ENCODE results near the gene SUPT3H. TPM values are rescaled to one million over a fixed set of nuclear protein-coding genes. Genes with fewer than 3 reads are reported as not detected.

The SUPT3H gene
- total and polyA plus RNA-seq, 4 donors: 2.3 to 9.4 (median 5.8) TPM

GRCh38 chr6:44949596-44950201 lies 428.0 kb downstream of the SUPT3H start:
- peaks cover 0 to 3% of the 10 kb centered on the region in 2 donors for H3K36me3 ChIP-seq (ENCODE audit: control insufficient read depth in 1 of 2, insufficient read depth in 2 of 2, low read length in 1 of 2)
- DNase-seq: no peak
- intact Hi-C loops (cut with DNase I): no loop called here
- ATAC-seq (ENCODE audit: low FRiP score): no peak
- H3K4me3 ChIP-seq (ENCODE audit: low read length in 2 of 2): no peak overlapping the region
- H3K27ac ChIP-seq (ENCODE audit: low read depth in 1 of 2, low read length in 2 of 2): no peak overlapping the region
- no peaks in the 10 kb centered on the region for H3K4me1 ChIP-seq (ENCODE audit: control insufficient read depth in 1 of 2, insufficient read depth in 2 of 2, low read length in 2 of 2)
- H3K27me3 ChIP-seq (ENCODE audit: control insufficient read depth in 1 of 2, insufficient read depth in 2 of 2, low read length in 1 of 2): no peaks in the 10 kb centered on the region
- H3K9me3 ChIP-seq (ENCODE audit: control insufficient read depth, low read length): peaks cover 1% of the 10 kb centered on the region

GRCh38 chr6:44943541-44943940 lies 434.2 kb downstream of the SUPT3H start:
- H3K4me1 ChIP-seq (ENCODE audit: control insufficient read depth in 1 of 2, insufficient read depth in 2 of 2, low read length in 2 of 2): no peaks in the 10 kb centered on the region
- ATAC-seq (ENCODE audit: low FRiP score): no peak

GRCh38 chr6:44942798-44943197 lies 434.9 kb downstream of the SUPT3H start:
- intact Hi-C loops (cut with DNase I): no loop called here
- Histone ChIP-seq H3K4me3 (ENCODE audit: low read length in 2 of 2) (no peak overlapping the region), H3K36me3 (ENCODE audit: control insufficient read depth in 1 of 2, insufficient read depth in 2 of 2, low read length in 1 of 2) (no peaks in the 10 kb centered on the region), H3K27ac (ENCODE audit: low read depth in 1 of 2, low read length in 2 of 2) (no peak overlapping the region), H3K9me3 (ENCODE audit: control insufficient read depth, low read length) (no peaks in the 10 kb centered on the region), H3K27me3 (ENCODE audit: control insufficient read depth in 1 of 2, insufficient read depth in 2 of 2, low read length in 1 of 2) (no peaks in the 10 kb centered on the region), H3K4me1 (ENCODE audit: control insufficient read depth in 1 of 2, insufficient read depth in 2 of 2, low read length in 2 of 2) (no peaks in the 10 kb centered on the region)
- 94% methylated on average over 1 of the region's 1 CpG for WGBS, 2 donors
- ATAC-seq (ENCODE audit: low FRiP score) (no peak), DNase-seq (no peak)

More at GRCh38 chr6:44943541-44943940, 434.2 kb downstream of the SUPT3H start:
- Histone ChIP-seq H3K4me3 (ENCODE audit: low read length in 2 of 2) (no peak overlapping the region), H3K9me3 (ENCODE audit: control insufficient read depth, low read length) (no peaks in the 10 kb centered on the region), H3K27me3 (ENCODE audit: control insufficient read depth in 1 of 2, insufficient read depth in 2 of 2, low read length in 1 of 2) (no peaks in the 10 kb centered on the region), H3K36me3 (ENCODE audit: control insufficient read depth in 1 of 2, insufficient read depth in 2 of 2, low read length in 1 of 2) (no peaks in the 10 kb centered on the region), H3K27ac (ENCODE audit: low read depth in 1 of 2, low read length in 2 of 2) (no peak overlapping the region)
- intact Hi-C loops (cut with DNase I): no loop called here
- no peak for DNase-seq
- 62 to 73% methylated on average over 3 of the region's 3 CpGs for WGBS, 2 donors

DNA sequence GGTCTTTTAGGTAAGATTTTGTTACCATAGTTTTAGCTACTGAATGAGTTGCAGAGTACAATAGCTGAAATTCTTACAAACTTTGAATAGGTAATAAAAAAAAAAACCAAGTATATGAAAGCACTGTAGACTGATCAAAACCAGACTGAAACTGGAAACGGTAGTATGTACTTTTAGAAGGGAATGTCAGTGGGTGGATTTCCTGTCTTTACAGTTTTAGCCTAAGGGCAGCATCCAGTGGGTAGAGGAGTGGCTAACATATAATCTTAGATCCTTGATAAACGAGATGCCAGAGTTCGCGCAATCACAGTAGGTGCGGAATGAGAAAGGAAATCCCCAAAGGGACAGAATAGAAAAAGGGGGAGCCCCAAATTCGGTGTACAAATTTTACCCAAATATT lies 435.5 kb downstream of the SUPT3H start:
- DNase-seq: no peak
- Histone ChIP-seq H3K36me3 (ENCODE audit: control insufficient read depth in 1 of 2, insufficient read depth in 2 of 2, low read length in 1 of 2) (no peaks in the 10 kb centered on the region), H3K4me1 (ENCODE audit: control insufficient read depth in 1 of 2, insufficient read depth in 2 of 2, low read length in 2 of 2) (no peaks in the 10 kb centered on the region), H3K9me3 (ENCODE audit: control insufficient read depth, low read length) (no peaks in the 10 kb centered on the region), H3K27me3 (ENCODE audit: control insufficient read depth in 1 of 2, insufficient read depth in 2 of 2, low read length in 1 of 2) (no peaks in the 10 kb centered on the region), H3K4me3 (ENCODE audit: low read length in 2 of 2) (no peak overlapping the region), H3K27ac (ENCODE audit: low read depth in 1 of 2, low read length in 2 of 2) (no peak overlapping the region)
- no peak for ATAC-seq (ENCODE audit: low FRiP score)
- intact Hi-C loops (cut with DNase I): no loop called here
- 80 to 86% methylated on average over 6 of the region's 6 CpGs for WGBS, 2 donors

- H3K36me3 ChIP-seq (ENCODE audit: control insufficient read depth in 1 of 2, insufficient read depth in 2 of 2, low read length in 1 of 2): no peaks in the 10 kb centered on the region
- no peaks in the 10 kb centered on the region for H3K9me3 ChIP-seq (ENCODE audit: control insufficient read depth, low read length)
- H3K4me3 ChIP-seq (ENCODE audit: low read length in 2 of 2): no peak overlapping the region
- no peak overlapping the region for H3K27ac ChIP-seq (ENCODE audit: low read depth in 1 of 2, low read length in 2 of 2)
- H3K4me1 ChIP-seq (ENCODE audit: control insufficient read depth in 1 of 2, insufficient read depth in 2 of 2, low read length in 2 of 2): no peaks in the 10 kb centered on the region
- H3K27me3 ChIP-seq (ENCODE audit: control insufficient read depth in 1 of 2, insufficient read depth in 2 of 2, low read length in 1 of 2): no peaks in the 10 kb centered on the region
- 97 to 100% methylated on average over 1 of the region's 1 CpG for WGBS, 2 donors
- intact Hi-C loops (cut with DNase I): no loop called here
- DNase-seq (no peak), ATAC-seq (ENCODE audit: low FRiP score) (no peak)
Observed at GRCh38 chr6:44940367-44940766, 437.4 kb downstream of the SUPT3H start.

- ATAC-seq (ENCODE audit: low FRiP score) (no peak), DNase-seq (no peak)
- intact Hi-C loops (cut with DNase I): no loop called here
- no peak overlapping the region for H3K27ac ChIP-seq (ENCODE audit: low read depth in 1 of 2, low read length in 2 of 2)
- H3K36me3 ChIP-seq (ENCODE audit: control insufficient read depth in 1 of 2, insufficient read depth in 2 of 2, low read length in 1 of 2): no peaks in the 10 kb centered on the region
- H3K4me3 ChIP-seq (ENCODE audit: low read length in 2 of 2): no peak overlapping the region
- no peaks in the 10 kb centered on the region for H3K27me3 ChIP-seq (ENCODE audit: control insufficient read depth in 1 of 2, insufficient read depth in 2 of 2, low read length in 1 of 2)
- H3K4me1 ChIP-seq (ENCODE audit: control insufficient read depth in 1 of 2, insufficient read depth in 2 of 2, low read length in 2 of 2): no peaks in the 10 kb centered on the region
- H3K9me3 ChIP-seq (ENCODE audit: control insufficient read depth, low read length): no peaks in the 10 kb centered on the region
- WGBS, 2 donors: 54 to 55% methylated on average over 2 of the region's 2 CpGs
Observed at GRCh38 chr6:44935693-44936300, 441.9 kb downstream of the SUPT3H start.

DNA sequence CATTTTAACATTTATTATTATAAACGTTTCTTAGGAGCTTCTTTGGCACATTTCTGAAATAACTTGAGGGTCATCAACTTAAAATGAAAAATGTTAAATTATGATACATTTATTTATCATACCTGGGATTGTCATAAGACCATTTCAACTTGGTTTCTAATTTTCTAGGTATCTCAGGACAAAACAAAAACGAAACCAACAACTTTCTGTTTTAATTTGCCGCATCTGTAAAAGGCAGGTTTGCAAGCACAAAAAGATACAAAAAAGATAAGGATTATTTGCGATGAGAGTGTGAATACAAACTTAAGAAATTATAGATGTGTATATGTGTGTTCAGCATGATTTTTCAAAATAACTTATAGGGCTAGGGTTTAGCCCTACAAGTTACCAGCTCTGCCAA lies 444.6 kb downstream of the SUPT3H start:
- no peak for ATAC-seq (ENCODE audit: low FRiP score)
- Histone ChIP-seq H3K27me3 (ENCODE audit: control insufficient read depth in 1 of 2, insufficient read depth in 2 of 2, low read length in 1 of 2) (no peaks in the 10 kb centered on the region), H3K36me3 (ENCODE audit: control insufficient read depth in 1 of 2, insufficient read depth in 2 of 2, low read length in 1 of 2) (no peaks in the 10 kb centered on the region), H3K4me1 (ENCODE audit: control insufficient read depth in 1 of 2, insufficient read depth in 2 of 2, low read length in 2 of 2) (no peaks in the 10 kb centered on the region), H3K4me3 (ENCODE audit: low read length in 2 of 2) (no peak overlapping the region), H3K27ac (ENCODE audit: low read depth in 1 of 2, low read length in 2 of 2) (no peak overlapping the region), H3K9me3 (ENCODE audit: control insufficient read depth, low read length) (no peaks in the 10 kb centered on the region)
- no peak for DNase-seq
- 70 to 73% methylated on average over 4 of the region's 4 CpGs for WGBS, 2 donors
- intact Hi-C loops (cut with DNase I): no loop called here

DNA sequence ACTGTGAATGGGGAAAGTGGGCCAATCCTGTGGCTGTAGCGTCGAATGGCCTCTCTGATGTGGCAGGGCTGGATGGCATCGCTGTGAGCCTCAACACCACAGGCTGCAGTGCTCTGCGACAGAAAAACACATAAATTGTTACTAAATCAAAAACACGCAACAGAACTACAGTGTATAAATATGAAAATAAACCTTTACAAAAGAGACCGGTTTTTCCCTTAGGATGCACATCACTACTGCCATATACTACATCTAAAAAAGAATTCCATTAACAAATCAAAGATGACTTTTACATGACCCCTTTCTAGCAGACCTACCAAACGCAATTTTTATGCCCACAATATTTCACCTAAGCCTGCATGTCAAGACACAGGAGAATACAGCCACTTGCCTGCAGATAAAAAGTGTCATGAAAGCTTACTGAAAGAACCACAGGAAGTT lies 445.1 kb downstream of the SUPT3H start:
- Histone ChIP-seq H3K27me3 (ENCODE audit: control insufficient read depth in 1 of 2, insufficient read depth in 2 of 2, low read length in 1 of 2) (no peaks in the 10 kb centered on the region), H3K27ac (ENCODE audit: low read depth in 1 of 2, low read length in 2 of 2) (no peak overlapping the region), H3K9me3 (ENCODE audit: control insufficient read depth, low read length) (no peaks in the 10 kb centered on the region), H3K4me3 (ENCODE audit: low read length in 2 of 2) (no peak overlapping the region), H3K4me1 (ENCODE audit: control insufficient read depth in 1 of 2, insufficient read depth in 2 of 2, low read length in 2 of 2) (no peaks in the 10 kb centered on the region), H3K36me3 (ENCODE audit: control insufficient read depth in 1 of 2, insufficient read depth in 2 of 2, low read length in 1 of 2) (no peaks in the 10 kb centered on the region)
- intact Hi-C loops (cut with DNase I): no loop called here
- DNase-seq (no peak), ATAC-seq (ENCODE audit: low FRiP score) (no peak)
- WGBS, 2 donors: 79 to 88% methylated on average over 7 of the region's 7 CpGs

DNA sequence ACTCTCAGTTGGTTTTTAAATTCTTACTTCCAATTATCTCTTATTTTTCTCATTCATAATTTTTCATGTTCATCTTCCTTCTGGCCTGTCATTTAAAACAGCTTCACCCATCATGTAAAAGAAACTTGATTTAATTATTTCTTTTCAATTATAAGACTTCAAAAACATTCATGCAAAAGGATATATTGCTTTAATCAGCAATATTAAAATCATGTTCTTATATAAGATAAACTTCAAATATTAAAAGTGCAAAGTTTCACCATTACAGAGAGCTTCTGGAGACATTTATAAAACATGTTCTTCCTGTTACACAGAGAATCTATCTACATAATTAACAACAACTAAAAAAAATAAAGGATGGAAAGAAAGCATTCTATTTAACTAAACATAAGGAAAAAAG lies 446.3 kb downstream of the SUPT3H start:
- Histone ChIP-seq H3K4me3 (ENCODE audit: low read length in 2 of 2) (no peak overlapping the region), H3K4me1 (ENCODE audit: control insufficient read depth in 1 of 2, insufficient read depth in 2 of 2, low read length in 2 of 2) (no peaks in the 10 kb centered on the region), H3K27ac (ENCODE audit: low read depth in 1 of 2, low read length in 2 of 2) (no peak overlapping the region), H3K36me3 (ENCODE audit: control insufficient read depth in 1 of 2, insufficient read depth in 2 of 2, low read length in 1 of 2) (no peaks in the 10 kb centered on the region), H3K27me3 (ENCODE audit: control insufficient read depth in 1 of 2, insufficient read depth in 2 of 2, low read length in 1 of 2) (no peaks in the 10 kb centered on the region), H3K9me3 (ENCODE audit: control insufficient read depth, low read length) (no peaks in the 10 kb centered on the region)
- DNase-seq (no peak), ATAC-seq (ENCODE audit: low FRiP score) (no peak)
- intact Hi-C loops (cut with DNase I): no loop called here
